ENCODE measurements around the gene ALDH1A1.

ALDH1A1 gene

GRCh38 chr9:72895122-72895521 is 57.7 kb downstream of the ALDH1A1 start:
- no peak for DNase-seq (ENCODE audit: low spot score)
- no peak for TF ChIP-seq CTCF (IDR thresholded peaks at IDR 0.05; ENCODE audit: borderline replicate concordance, control extremely low read depth, extremely low read depth, insufficient read depth, missing control alignments)
- in situ Hi-C loops (cut with MboI; ENCODE audit: low sequenced_read_pairs, unreplicated experiment) = no loop called here

- in situ Hi-C loops (cut with MboI; ENCODE audit: low sequenced_read_pairs, unreplicated experiment) = no loop called here
- DNase-seq (ENCODE audit: low spot score) = no peak
Measured at GRCh38 chr9:72894342-72894741, 58.5 kb downstream of the ALDH1A1 start.

GRCh38 chr9:72893437-72893836 is 59.4 kb downstream of the ALDH1A1 start:
- TF ChIP-seq CTCF (IDR thresholded peaks at IDR 0.05; ENCODE audit: borderline replicate concordance, control extremely low read depth, extremely low read depth, insufficient read depth, missing control alignments) = no peak
- DNase-seq (ENCODE audit: low spot score) = no peak
- in situ Hi-C loops (cut with MboI; ENCODE audit: low sequenced_read_pairs, unreplicated experiment) = no loop called here

More at GRCh38 chr9:72894342-72894741, 58.5 kb downstream of the ALDH1A1 start:
- no peak for TF ChIP-seq CTCF (IDR thresholded peaks at IDR 0.05; ENCODE audit: borderline replicate concordance, control extremely low read depth, extremely low read depth, insufficient read depth, missing control alignments)

- no peak for TF ChIP-seq CTCF (IDR thresholded peaks at IDR 0.05; ENCODE audit: borderline replicate concordance, control extremely low read depth, extremely low read depth, insufficient read depth, missing control alignments)
- DNase-seq (ENCODE audit: low spot score) = no peak
- in situ Hi-C loops (cut with MboI; ENCODE audit: low sequenced_read_pairs, unreplicated experiment) = no loop called here
Measured at GRCh38 chr9:72891043-72891442, 61.8 kb downstream of the ALDH1A1 start.

GRCh38 chr9:72888943-72889342 is 63.9 kb downstream of the ALDH1A1 start:
- in situ Hi-C loops (cut with MboI; ENCODE audit: low sequenced_read_pairs, unreplicated experiment) = no loop called here
- TF ChIP-seq CTCF (IDR thresholded peaks at IDR 0.05; ENCODE audit: borderline replicate concordance, control extremely low read depth, extremely low read depth, insufficient read depth, missing control alignments) = no peak
- DNase-seq (ENCODE audit: low spot score) = no peak

GRCh38 chr9:72888067-72888466 is 64.8 kb downstream of the ALDH1A1 start:
- in situ Hi-C loops (cut with MboI; ENCODE audit: low sequenced_read_pairs, unreplicated experiment) = no loop called here
- DNase-seq (ENCODE audit: low spot score) = no peak
- no peak for TF ChIP-seq CTCF (IDR thresholded peaks at IDR 0.05; ENCODE audit: borderline replicate concordance, control extremely low read depth, extremely low read depth, insufficient read depth, missing control alignments)

- no peak for TF ChIP-seq CTCF (IDR thresholded peaks at IDR 0.05; ENCODE audit: borderline replicate concordance, control extremely low read depth, extremely low read depth, insufficient read depth, missing control alignments)
- in situ Hi-C loops (cut with MboI; ENCODE audit: low sequenced_read_pairs, unreplicated experiment) = no loop called here
- DNase-seq (ENCODE audit: low spot score) = no peak
Measured at GRCh38 chr9:72886386-72886785, 66.5 kb downstream of the ALDH1A1 start.
